SK-N-SH (cell line): ENCODE results near the gene RHOT1. TPM values are rescaled to one million over a fixed set of nuclear protein-coding genes. Genes with fewer than 3 reads are reported as not detected.

Experiments
- CTCF ChIA-PET: fragments of 300-600, 350-600 bp; formaldehyde crosslinking; extraction: SDS; loops from one replicate; lab custom pipeline; 2021; lab: Yijun Ruan, JAX
- POLR2A ChIA-PET: fragments of 350-600 bp; sonication (Branson Sonifier 250); formaldehyde crosslinking; extraction: SDS; loops from one replicate; lab custom pipeline; 2020; ENCODE audit warnings: antibody characterized with exemption, inconsistent platforms; lab: Yijun Ruan, JAX
- DNase-seq: peaks from one replicate; pipeline ENCODE4 v3.0.0; 2012
- H2AFZ ChIP-seq: fragments of 200-600 bp; sonication (generic); 2 replicates; pipeline ENCODE4 v1.8.1; 2016; ENCODE audit warnings: antibody characterized with exemption, mild to moderate bottlenecking, low read depth
- H3F3A ChIP-seq: fragments of 200-600 bp; sonication (generic); replicated peaks from 2 replicates; pipeline ENCODE3; 2016; ENCODE audit warnings: antibody characterized with exemption, mild to moderate bottlenecking; ENCODE audit not compliant: insufficient read depth
- H3K27ac ChIP-seq, 2 experiments: fragments of 200-500 bp in 1 of 2; fragments of 200-600 bp in 1 of 2; sonication (Bioruptor generic) in 1 of 2; sonication (generic), shearing (Covaris generic) in 1 of 2; 2 replicates each; pipeline versions ENCODE4 v1.5.1 to v1.6.1; 2014 to 2016; ENCODE audit warnings: low read depth in 2 of 2, inconsistent platforms in 1 of 2, low read length in 1 of 2, mild to moderate bottlenecking in 1 of 2, mixed read lengths in 1 of 2
- H3K27me3 ChIP-seq: fragments of 200-600 bp; sonication (generic), shearing (Covaris generic); 2 replicates; pipeline ENCODE4 v1.6.1; 2016; ENCODE audit warnings: mixed run types; ENCODE audit not compliant: insufficient read depth
- H3K36me3 ChIP-seq, 2 experiments: fragments of 200-500 bp in 1 of 2; fragments of 200-600 bp in 1 of 2; sonication (Bioruptor generic) in 1 of 2; sonication (generic) in 1 of 2; replicated peaks in 1 of 2; 2 replicates each; pipeline versions ENCODE3 to v1.5.1; 2014 to 2016; ENCODE audit warnings: low read length in 1 of 2, mild to moderate bottlenecking in 1 of 2; ENCODE audit not compliant: insufficient read depth in 2 of 2, control insufficient read depth in 1 of 2
- H3K4me1 ChIP-seq, 2 experiments: fragments of 200-500 bp in 1 of 2; fragments of 200-600 bp in 1 of 2; sonication (Bioruptor generic) in 1 of 2; sonication (generic), shearing (Covaris generic) in 1 of 2; 2 replicates each; pipeline versions ENCODE4 v1.5.1 to v1.6.1; 2014 to 2016; ENCODE audit warnings: low read depth in 1 of 2, low read length in 1 of 2, mixed run types in 1 of 2; ENCODE audit not compliant: insufficient read depth in 2 of 2, control insufficient read depth in 1 of 2
- H3K4me2 ChIP-seq: fragments of 200-600 bp; sonication (generic), shearing (Covaris generic); 2 replicates; pipeline ENCODE4 v1.6.1; 2017; ENCODE audit warnings: mixed run types
- H3K4me3 ChIP-seq, 2 experiments: fragments of 200-500 bp in 1 of 2; fragments of 200-600 bp in 1 of 2; sonication (Bioruptor generic) in 1 of 2; sonication (generic), shearing (Covaris generic) in 1 of 2; 2 replicates each; pipeline versions ENCODE4 v1.5.1 to v1.8.1; 2014 to 2016; ENCODE audit warnings: low read depth in 2 of 2, inconsistent platforms in 1 of 2, low read length in 1 of 2, mild to moderate bottlenecking in 1 of 2, mixed read lengths in 1 of 2, moderate library complexity in 1 of 2
- H3K79me2 ChIP-seq: fragments of 200-600 bp; sonication (generic); 2 replicates; pipeline ENCODE4 v1.8.1; 2017; ENCODE audit warnings: mild to moderate bottlenecking; ENCODE audit not compliant: insufficient read depth
- H3K9ac ChIP-seq: fragments of 200-600 bp; sonication (generic); 2 replicates; pipeline ENCODE4 v1.6.1; 2017; ENCODE audit warnings: mixed run types
- H3K9me2 ChIP-seq: fragments of 200-600 bp; sonication (generic); 2 replicates; pipeline ENCODE4 v1.6.1; 2017; ENCODE audit warnings: mixed run types
- H3K9me3 ChIP-seq: fragments of 200-600 bp; sonication (generic); 2 replicates; pipeline ENCODE4 v1.6.1; 2017; ENCODE audit warnings: mixed run types, mild to moderate bottlenecking, moderate library complexity
- H4K20me1 ChIP-seq: fragments of 200-600 bp; sonication (generic); 2 replicates; pipeline ENCODE4 v1.6.1; 2017; ENCODE audit warnings: mild to moderate bottlenecking, mixed run types; ENCODE audit not compliant: insufficient read depth
- ELF1 ChIP-seq: IDR thresholded peaks from 2 replicates; pipeline ENCODE4 v1.4.0; 2012
- EZH2phosphoT487 ChIP-seq: fragments of 200-600 bp; sonication (generic); IDR thresholded peaks from 2 replicates; pipeline ENCODE4 v1.6.1; 2017; ENCODE audit warnings: low read depth, mixed run types, mild to moderate bottlenecking, antibody characterized with exemption, moderate library complexity, borderline replicate concordance
- FOSL2 ChIP-seq: IDR thresholded peaks from 2 replicates; pipeline ENCODE4 v1.4.0; 2012; ENCODE audit warnings: low read depth, mild to moderate bottlenecking, moderate library complexity, borderline replicate concordance
- IRF3 ChIP-seq: fragments of 150-350 bp; IDR thresholded peaks from 2 replicates; pipeline ENCODE4 v1.6.1; 2016; ENCODE audit warnings: mild to moderate bottlenecking, low read depth, low read length
- JUND ChIP-seq: IDR thresholded peaks from 2 replicates; pipeline ENCODE4 v1.4.0; 2012
- MEF2A ChIP-seq: IDR thresholded peaks from 2 replicates; pipeline ENCODE4 v1.4.0; 2012; ENCODE audit warnings: low read depth, borderline replicate concordance
- MXI1 ChIP-seq: IDR thresholded peaks from 2 replicates; pipeline ENCODE4 v1.6.1; 2012; ENCODE audit warnings: mild to moderate bottlenecking, low read depth, low read length, improper control_type of control experiment
- NRF1 ChIP-seq: IDR thresholded peaks from 2 replicates; pipeline ENCODE4 v1.6.1; 2012; ENCODE audit warnings: low read depth, mild to moderate bottlenecking, low read length
- POLR2AphosphoS5 ChIP-seq: IDR thresholded peaks from 2 replicates; pipeline ENCODE4 v1.6.1; 2012; ENCODE audit warnings: low read depth, low read length
- RCOR1 ChIP-seq: fragments of 150-350 bp; IDR thresholded peaks from 2 replicates; pipeline ENCODE4 v1.6.1; 2017; ENCODE audit warnings: antibody characterized with exemption, low read length
- RFX5 ChIP-seq: IDR thresholded peaks from 2 replicates; pipeline ENCODE4 v1.6.1; 2012; ENCODE audit warnings: mild to moderate bottlenecking, improper control_type of control experiment, low read length
- RXRA ChIP-seq: IDR thresholded peaks from 2 replicates; pipeline ENCODE4 v1.4.0; 2012; ENCODE audit warnings: low read depth, mild to moderate bottlenecking, borderline replicate concordance
- SIN3A ChIP-seq: IDR thresholded peaks from 2 replicates; pipeline ENCODE4 v1.6.1; 2012; ENCODE audit warnings: low read depth, mild to moderate bottlenecking, low read length, moderate library complexity, borderline replicate concordance
- TAF1 ChIP-seq: IDR thresholded peaks from 2 replicates; pipeline ENCODE4 v1.6.1; 2012; ENCODE audit warnings: low read depth, mild to moderate bottlenecking, low read length, moderate library complexity, borderline replicate concordance
- YY1 ChIP-seq: IDR thresholded peaks from 2 replicates; pipeline ENCODE4 v1.4.0; 2012; ENCODE audit warnings: low read depth, mild to moderate bottlenecking
- WGBS: methylation state at CpG from one replicate; pipeline ENCODE4 v1.1.6; 2017; ENCODE audit warnings: low lambda C conversion rate; 5-methylcytosine and 5-hydroxymethylcytosine counted together
- polyA plus RNA-seq, 3 experiments: library from polyadenylated mRNA; depleted of rRNA; stranded (reverse); fragments of >200 nt; gene quantifications; 2 replicates each; pipeline ENCODE4 v1.2.3, GENCODE V29; 2012
- TF ChIP-seq, protein P1 (sequence below): IDR thresholded peaks from 2 replicates; pipeline ENCODE4 v1.4.0; 2012; ENCODE audit warnings: low read depth, borderline replicate concordance
- TF ChIP-seq, protein P2 (sequence below): fragments of 200-600 bp; sonication (generic); IDR thresholded peaks from 2 replicates; pipeline ENCODE4 v1.6.1; 2017; ENCODE audit warnings: antibody characterized with exemption, mild to moderate bottlenecking, moderate library complexity
- TF ChIP-seq, protein P3 (sequence below): IDR thresholded peaks from 2 replicates; pipeline ENCODE4 v1.4.0; 2012; ENCODE audit warnings: low read depth
- TF ChIP-seq, protein P4 (sequence below): IDR thresholded peaks from 2 replicates; pipeline ENCODE4 v1.6.1; 2012; ENCODE audit warnings: mild to moderate bottlenecking, low read depth, low read length, moderate library complexity

Gene RHOT1
- polyA plus RNA-seq, 1 of the 3 experiments (the other 2 are of a cell fraction): 25.0 TPM

DNA sequence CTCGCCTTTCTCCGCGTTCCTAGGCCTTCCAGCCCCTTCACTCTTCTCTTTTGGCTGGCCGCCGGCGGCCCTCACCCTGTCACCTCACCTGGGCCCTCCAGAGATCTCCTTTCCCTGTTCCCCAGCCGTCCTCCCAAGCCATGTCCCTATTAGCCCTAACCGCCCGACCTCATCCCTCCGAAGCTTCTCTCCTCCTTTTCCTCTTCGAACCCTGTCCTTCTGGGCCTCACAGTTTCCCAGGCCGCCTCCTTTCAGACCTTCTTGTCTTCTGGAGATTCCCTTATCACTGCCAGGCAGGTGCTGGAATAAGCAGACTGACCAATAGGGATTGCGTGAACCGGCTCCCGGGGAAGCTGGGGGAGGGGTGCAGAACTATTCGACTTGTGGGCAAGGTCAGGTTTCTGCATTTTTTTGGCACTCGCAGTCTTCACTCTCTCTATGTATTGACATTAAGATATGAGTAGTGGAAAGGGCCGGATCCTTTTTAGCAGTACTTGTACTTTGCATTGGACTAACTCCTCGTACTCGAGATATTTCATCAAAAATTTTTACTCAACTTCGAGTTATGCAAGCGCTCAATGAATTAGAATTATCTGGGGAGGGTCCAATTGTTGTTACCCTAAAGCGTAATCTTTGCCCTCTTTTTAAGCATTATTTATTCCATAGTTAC, 690 bp downstream of the RHOT1 start:
- Histone ChIP-seq H3K4me3 (peak overlapping the region; percentile 68 to 84), H3K9me3 (no peaks in the 10 kb centered on the region), H3K9ac (peak overlapping the region; percentile 78; the same call in 1 of the 2 replicates), H3K27ac (peak overlapping the region; percentile 68 to 73), H3K27me3 (no peaks in the 10 kb centered on the region), H3F3A (peaks cover 4% of the 10 kb centered on the region), H2AFZ (peak overlapping the region; percentile 80), H3K4me1 (peaks cover 0 to 3% of the 10 kb centered on the region in 2 experiments; a peak in 1 of 4 replicates), H3K4me2 (peak overlapping the region; percentile 78), H4K20me1 (peaks cover 12% of the 10 kb centered on the region; the same call in 1 of the 2 replicates), H3K9me2 (no peaks in the 10 kb centered on the region), H3K36me3 (peaks cover 0 to 3% of the 10 kb centered on the region in 2 experiments), H3K79me2 (peaks cover 53% of the 10 kb centered on the region)
- POLR2A ChIA-PET: interaction anchor here (1.9 kb wide), 1 partner anchor 136 kb away, joined by 5 read pairs; the partner anchor contains the start of gene LRRC37B
- no peak for TF ChIP-seq RCOR1
- TF ChIP-seq MEF2A: no peak
- TF ChIP-seq JUND: no peak
- TF ChIP-seq YY1: no peak
- CTCF ChIA-PET: interaction anchor here (0.7 to 5.7 kb wide), 10 partner anchors 9 to 177 kb away, joined by 3 to 68 read pairs (median 4); partner anchors contain the start of gene LRRC37B
- DNase-seq: peak; percentile 63
- 5% methylated on average over 23 of the region's 23 CpGs for WGBS

DNA sequence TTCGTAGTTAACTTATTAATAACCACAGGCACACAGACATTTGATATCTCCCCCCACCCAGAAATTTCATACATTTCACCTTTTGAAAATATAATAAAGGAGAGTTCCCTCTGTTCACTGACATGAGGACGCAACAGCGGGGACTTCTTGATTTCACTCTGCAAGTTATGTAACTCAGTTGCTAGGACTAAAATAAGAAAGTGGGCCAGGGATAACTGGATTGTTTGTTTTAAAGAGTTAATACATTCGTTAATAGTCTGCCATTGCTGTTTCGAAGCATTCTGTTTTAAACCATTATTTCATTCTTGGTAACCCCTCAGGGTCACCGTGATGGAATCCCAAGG, 1.2 kb downstream of the RHOT1 start:
- peak overlapping the region in 1 of 2 experiments; percentile 68; a peak in 2 of 4 replicates for H3K27ac ChIP-seq
- peak overlapping the region; percentile 78 for H3K4me2 ChIP-seq
- H3K36me3 ChIP-seq: peaks cover 0 to 3% of the 10 kb centered on the region in 2 experiments
- peaks cover 58% of the 10 kb centered on the region for H3K79me2 ChIP-seq
- no peak overlapping the region for H2AFZ ChIP-seq
- CTCF ChIA-PET: interaction anchor here (1.0 to 5.7 kb wide), 3 partner anchors 17 to 177 kb away, joined by 4 to 68 read pairs (median 5); partner anchors contain the start of gene LRRC37B
- TF ChIP-seq MXI1 (no peak), NRF1 (no peak), TAF1 (no peak), IRF3 (no peak), EZH2phosphoT487 (no peak), POLR2AphosphoS5 (no peak), FOSL2 (no peak), RXRA (no peak), ELF1 (no peak), SIN3A (no peak), YY1 (no peak), RFX5 (no peak)
- TF ChIP-seq, protein P1, sequence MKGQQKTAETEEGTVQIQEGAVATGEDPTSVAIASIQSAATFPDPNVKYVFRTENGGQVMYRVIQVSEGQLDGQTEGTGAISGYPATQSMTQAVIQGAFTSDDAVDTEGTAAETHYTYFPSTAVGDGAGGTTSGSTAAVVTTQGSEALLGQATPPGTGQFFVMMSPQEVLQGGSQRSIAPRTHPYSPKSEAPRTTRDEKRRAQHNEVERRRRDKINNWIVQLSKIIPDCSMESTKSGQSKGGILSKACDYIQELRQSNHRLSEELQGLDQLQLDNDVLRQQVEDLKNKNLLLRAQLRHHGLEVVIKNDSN: no peak
- TF ChIP-seq, protein P2, sequence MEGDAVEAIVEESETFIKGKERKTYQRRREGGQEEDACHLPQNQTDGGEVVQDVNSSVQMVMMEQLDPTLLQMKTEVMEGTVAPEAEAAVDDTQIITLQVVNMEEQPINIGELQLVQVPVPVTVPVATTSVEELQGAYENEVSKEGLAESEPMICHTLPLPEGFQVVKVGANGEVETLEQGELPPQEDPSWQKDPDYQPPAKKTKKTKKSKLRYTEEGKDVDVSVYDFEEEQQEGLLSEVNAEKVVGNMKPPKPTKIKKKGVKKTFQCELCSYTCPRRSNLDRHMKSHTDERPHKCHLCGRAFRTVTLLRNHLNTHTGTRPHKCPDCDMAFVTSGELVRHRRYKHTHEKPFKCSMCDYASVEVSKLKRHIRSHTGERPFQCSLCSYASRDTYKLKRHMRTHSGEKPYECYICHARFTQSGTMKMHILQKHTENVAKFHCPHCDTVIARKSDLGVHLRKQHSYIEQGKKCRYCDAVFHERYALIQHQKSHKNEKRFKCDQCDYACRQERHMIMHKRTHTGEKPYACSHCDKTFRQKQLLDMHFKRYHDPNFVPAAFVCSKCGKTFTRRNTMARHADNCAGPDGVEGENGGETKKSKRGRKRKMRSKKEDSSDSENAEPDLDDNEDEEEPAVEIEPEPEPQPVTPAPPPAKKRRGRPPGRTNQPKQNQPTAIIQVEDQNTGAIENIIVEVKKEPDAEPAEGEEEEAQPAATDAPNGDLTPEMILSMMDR: no peak
- TF ChIP-seq, protein P3, sequence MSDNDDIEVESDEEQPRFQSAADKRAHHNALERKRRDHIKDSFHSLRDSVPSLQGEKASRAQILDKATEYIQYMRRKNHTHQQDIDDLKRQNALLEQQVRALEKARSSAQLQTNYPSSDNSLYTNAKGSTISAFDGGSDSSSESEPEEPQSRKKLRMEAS: no peak
- TF ChIP-seq, protein P4, sequence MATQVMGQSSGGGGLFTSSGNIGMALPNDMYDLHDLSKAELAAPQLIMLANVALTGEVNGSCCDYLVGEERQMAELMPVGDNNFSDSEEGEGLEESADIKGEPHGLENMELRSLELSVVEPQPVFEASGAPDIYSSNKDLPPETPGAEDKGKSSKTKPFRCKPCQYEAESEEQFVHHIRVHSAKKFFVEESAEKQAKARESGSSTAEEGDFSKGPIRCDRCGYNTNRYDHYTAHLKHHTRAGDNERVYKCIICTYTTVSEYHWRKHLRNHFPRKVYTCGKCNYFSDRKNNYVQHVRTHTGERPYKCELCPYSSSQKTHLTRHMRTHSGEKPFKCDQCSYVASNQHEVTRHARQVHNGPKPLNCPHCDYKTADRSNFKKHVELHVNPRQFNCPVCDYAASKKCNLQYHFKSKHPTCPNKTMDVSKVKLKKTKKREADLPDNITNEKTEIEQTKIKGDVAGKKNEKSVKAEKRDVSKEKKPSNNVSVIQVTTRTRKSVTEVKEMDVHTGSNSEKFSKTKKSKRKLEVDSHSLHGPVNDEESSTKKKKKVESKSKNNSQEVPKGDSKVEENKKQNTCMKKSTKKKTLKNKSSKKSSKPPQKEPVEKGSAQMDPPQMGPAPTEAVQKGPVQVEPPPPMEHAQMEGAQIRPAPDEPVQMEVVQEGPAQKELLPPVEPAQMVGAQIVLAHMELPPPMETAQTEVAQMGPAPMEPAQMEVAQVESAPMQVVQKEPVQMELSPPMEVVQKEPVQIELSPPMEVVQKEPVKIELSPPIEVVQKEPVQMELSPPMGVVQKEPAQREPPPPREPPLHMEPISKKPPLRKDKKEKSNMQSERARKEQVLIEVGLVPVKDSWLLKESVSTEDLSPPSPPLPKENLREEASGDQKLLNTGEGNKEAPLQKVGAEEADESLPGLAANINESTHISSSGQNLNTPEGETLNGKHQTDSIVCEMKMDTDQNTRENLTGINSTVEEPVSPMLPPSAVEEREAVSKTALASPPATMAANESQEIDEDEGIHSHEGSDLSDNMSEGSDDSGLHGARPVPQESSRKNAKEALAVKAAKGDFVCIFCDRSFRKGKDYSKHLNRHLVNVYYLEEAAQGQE: no peak
- H3K27me3 ChIP-seq: no peaks in the 10 kb centered on the region
- peaks cover 15% of the 10 kb centered on the region; the same call in 1 of the 2 replicates for H4K20me1 ChIP-seq
- no peaks in the 10 kb centered on the region for H3K9me2 ChIP-seq
- WGBS: 71% methylated on average over 6 of the region's 6 CpGs
- H3K4me1 ChIP-seq: peaks cover 0 to 3% of the 10 kb centered on the region in 2 experiments; a peak in 1 of 4 replicates
- H3K9me3 ChIP-seq: no peaks in the 10 kb centered on the region
- H3F3A ChIP-seq: peaks cover 4% of the 10 kb centered on the region
- H3K4me3 ChIP-seq: peak overlapping the region; percentile 68 to 84
- H3K9ac ChIP-seq: peak overlapping the region; percentile 78; the same call in 1 of the 2 replicates
- POLR2A ChIA-PET: no interaction called here
- no peak for DNase-seq
